ENCODE data around the gene ZFPM1.

Gene ZFPM1

GRCh38 chr16:88503374-88503770 lies 50.3 kb downstream of the ZFPM1 start:
- DNase-seq (ENCODE audit: low read depth), result peak; percentile 7
- no peak for TF ChIP-seq CTCF (conservative IDR thresholded peaks at IDR 0.05; ENCODE audit: control insufficient read depth, insufficient read depth, low read depth, low read length)
- H3K4me3 ChIP-seq (ENCODE audit: control insufficient read depth, low read depth, low read length), result no peak overlapping the region

- no peak for DNase-seq (ENCODE audit: low read depth)
- no peak overlapping the region for H3K4me3 ChIP-seq (ENCODE audit: control insufficient read depth, low read depth, low read length)
- no peak for TF ChIP-seq CTCF (conservative IDR thresholded peaks at IDR 0.05; ENCODE audit: control insufficient read depth, insufficient read depth, low read depth, low read length)
Observed at GRCh38 chr16:88503771-88504488, 50.9 kb downstream of the ZFPM1 start.

GRCh38 chr16:88504489-88505404 lies 51.7 kb downstream of the ZFPM1 start:
- TF ChIP-seq CTCF (conservative IDR thresholded peaks at IDR 0.05; ENCODE audit: control insufficient read depth, insufficient read depth, low read depth, low read length), result no peak
- no peak overlapping the region for H3K4me3 ChIP-seq (ENCODE audit: control insufficient read depth, low read depth, low read length)
- DNase-seq (ENCODE audit: low read depth), result no peak

GRCh38 chr16:88505405-88506082 lies 52.5 kb downstream of the ZFPM1 start:
- peak; percentile 51 for TF ChIP-seq CTCF (conservative IDR thresholded peaks at IDR 0.05; ENCODE audit: control insufficient read depth, insufficient read depth, low read depth, low read length)
- H3K4me3 ChIP-seq (ENCODE audit: control insufficient read depth, low read depth, low read length), result no peak overlapping the region
- DNase-seq (ENCODE audit: low read depth), result peak; percentile 31

GRCh38 chr16:88506723-88507122 lies 53.6 kb downstream of the ZFPM1 start:
- no peak overlapping the region for H3K4me3 ChIP-seq (ENCODE audit: control insufficient read depth, low read depth, low read length)
- DNase-seq (ENCODE audit: low read depth), result no peak
- TF ChIP-seq CTCF (conservative IDR thresholded peaks at IDR 0.05; ENCODE audit: control insufficient read depth, insufficient read depth, low read depth, low read length), result no peak

- no peak overlapping the region for H3K4me3 ChIP-seq (ENCODE audit: control insufficient read depth, low read depth, low read length)
- DNase-seq (ENCODE audit: low read depth), result peak; percentile 2
- no peak for TF ChIP-seq CTCF (conservative IDR thresholded peaks at IDR 0.05; ENCODE audit: control insufficient read depth, insufficient read depth, low read depth, low read length)
Observed at GRCh38 chr16:88507231-88507743, 54.2 kb downstream of the ZFPM1 start.

All from fibroblast of mammary gland (primary cell).